H1 (cell line): ENCODE data around the gene KRTAP12-3. TPM values are rescaled to one million over a fixed set of nuclear protein-coding genes. Genes with fewer than 3 reads are reported as not detected.

Experiments
- CTCF ChIA-PET: fragments of 300-600 bp; sonication (Branson Sonifier 250); formaldehyde crosslinking; loops from one replicate; lab custom pipeline; 2021; ENCODE audit not compliant: partially characterized antibody; lab: Charles Lee
- POLR2A ChIA-PET: fragments of 300-600 bp; sonication (Branson Sonifier 250); formaldehyde crosslinking; loops from one replicate; lab custom pipeline; 2021; ENCODE audit warnings: inconsistent platforms; ENCODE audit not compliant: partially characterized antibody; lab: Charles Lee
- DNase-seq, 2 experiments: peaks; one replicate each; pipeline versions ENCODE4 v3.0.0 to v3.0.0-alpha.2; 2010 to 2022; ENCODE audit warnings: low spot score in 2 of 2, low read depth in 1 of 2, mixed read lengths in 1 of 2
- FAIRE-seq: peaks from 2 replicates; lab custom pipeline; 2011; peaks lifted over from hg19 to GRCh38; lab: Jason Lieb, UNC
- H2AFZ ChIP-seq: 2 replicates; pipeline ENCODE4 v1.8.1; 2012; ENCODE audit warnings: low read length, inconsistent platforms
- H2AK5ac ChIP-seq: 2 replicates; pipeline ENCODE4 v1.6.1; 2013; ENCODE audit warnings: low read depth, low read length
- H2BK120ac ChIP-seq: replicated peaks from 2 replicates; pipeline ENCODE3; 2013; ENCODE audit warnings: low read depth, low read length, inconsistent platforms
- H2BK12ac ChIP-seq: 2 replicates; pipeline ENCODE4 v1.6.1; 2013; ENCODE audit warnings: low read depth, low read length
- H2BK15ac ChIP-seq: 2 replicates; pipeline ENCODE4 v1.6.1; 2013; ENCODE audit warnings: low read length
- H2BK20ac ChIP-seq: 2 replicates; pipeline ENCODE4 v1.6.1; 2013; ENCODE audit warnings: low read length
- H2BK5ac ChIP-seq: 2 replicates; pipeline ENCODE4 v1.6.1; 2013; ENCODE audit warnings: low read depth, low read length
- H3K14ac ChIP-seq: 2 replicates; pipeline ENCODE4 v1.6.1; 2013; ENCODE audit warnings: inconsistent platforms; ENCODE audit not compliant: insufficient read length
- H3K18ac ChIP-seq: 2 replicates; pipeline ENCODE4 v1.6.1; 2013; ENCODE audit warnings: low read length; ENCODE audit errors: extremely low read depth
- H3K23ac ChIP-seq: 2 replicates; pipeline ENCODE4 v1.6.1; 2013; ENCODE audit warnings: inconsistent platforms; ENCODE audit not compliant: insufficient read length
- H3K23me2 ChIP-seq: 2 replicates; pipeline ENCODE4 v1.6.1; 2013; ENCODE audit warnings: low read depth, low read length
- H3K27ac ChIP-seq: 2 replicates; pipeline ENCODE4 v1.6.1; 2011; ENCODE audit warnings: low read depth, low read length, inconsistent platforms
- H3K27me3 ChIP-seq, 4 experiments: replicated peaks in 1 of 4; 1 replicate in 1 of 4; 2 replicates in 3 of 4; pipeline versions ENCODE4 v1.6.1 to v1.8.1; 2011 to 2013; ENCODE audit warnings: low read length in 3 of 4, mild to moderate bottlenecking in 3 of 4, inconsistent platforms in 2 of 4, mixed read lengths in 2 of 4, moderate library complexity in 1 of 4; ENCODE audit not compliant: control insufficient read depth in 3 of 4, insufficient read depth in 3 of 4; ENCODE audit errors: extremely low read depth in 1 of 4
- H3K36me3 ChIP-seq, 4 experiments: 2 replicates each; pipeline versions ENCODE4 v1.6.1 to v1.8.1; 2011 to 2013; ENCODE audit warnings: mild to moderate bottlenecking in 4 of 4, low read length in 3 of 4, moderate library complexity in 2 of 4, control low read depth in 1 of 4, inconsistent platforms in 1 of 4; ENCODE audit not compliant: insufficient read depth in 4 of 4, control insufficient read depth in 2 of 4
- H3K4ac ChIP-seq: replicated peaks from 2 replicates; pipeline ENCODE3; 2013; ENCODE audit warnings: low read length, low read depth, mixed read lengths, inconsistent platforms; ENCODE audit not compliant: insufficient read length
- H3K4me1 ChIP-seq, 4 experiments: replicated peaks in 1 of 4; 1 replicate in 1 of 4; 2 replicates in 3 of 4; pipeline versions ENCODE4 v1.6.1 to v1.8.1; 2011 to 2013; ENCODE audit warnings: low read length in 3 of 4, inconsistent platforms in 2 of 4, mixed read lengths in 1 of 4; ENCODE audit not compliant: insufficient read depth in 4 of 4, control insufficient read depth in 3 of 4
- H3K4me2 ChIP-seq, 2 experiments: 2 replicates each; pipeline versions ENCODE4 v1.6.1 to v1.8.1; 2011 to 2013; ENCODE audit warnings: low read depth in 2 of 2, low read length in 2 of 2, control low read depth in 1 of 2, inconsistent platforms in 1 of 2, mild to moderate bottlenecking in 1 of 2; ENCODE audit not compliant: insufficient read depth in 1 of 2
- H3K4me3 ChIP-seq, 4 experiments: fragments of 200-600, 300-600 bp in 1 of 4; sonication (generic), shearing (Covaris generic), sonication (Bioruptor Twin) in 1 of 4; 2 replicates each; pipeline versions ENCODE4 v1.5.1 to v1.8.1; 2011 to 2016; ENCODE audit warnings: low read length in 4 of 4, low read depth in 3 of 4, control low read depth in 2 of 4, inconsistent platforms in 2 of 4, mild to moderate bottlenecking in 2 of 4, mixed read lengths in 1 of 4, moderate library complexity in 1 of 4; ENCODE audit not compliant: insufficient read depth in 2 of 4; ENCODE audit errors: extremely low read depth in 1 of 4
- H3K56ac ChIP-seq: replicated peaks from 2 replicates; pipeline ENCODE3; 2013; ENCODE audit warnings: low read depth, mild to moderate bottlenecking, mixed read lengths, low read length, inconsistent platforms; ENCODE audit not compliant: insufficient read length
- H3K79me1 ChIP-seq: 2 replicates; pipeline ENCODE4 v1.6.1; 2013; ENCODE audit warnings: low read depth, low read length, control low read depth
- H3K79me2 ChIP-seq, 2 experiments: 2 replicates each; pipeline versions ENCODE4 v1.6.1 to v1.8.1; 2012 to 2013; ENCODE audit warnings: low read length in 2 of 2, mild to moderate bottlenecking in 2 of 2, inconsistent platforms in 1 of 2; ENCODE audit not compliant: insufficient read depth in 2 of 2, control insufficient read depth in 1 of 2
- H3K9ac ChIP-seq, 4 experiments: replicated peaks in 1 of 4; 1 replicate in 1 of 4; 2 replicates in 3 of 4; pipeline versions ENCODE4 v1.6.1 to v1.8.1; 2011 to 2013; ENCODE audit warnings: low read depth in 3 of 4, low read length in 3 of 4, control low read depth in 2 of 4, mild to moderate bottlenecking in 2 of 4, moderate library complexity in 2 of 4, inconsistent platforms in 1 of 4; ENCODE audit errors: extremely low read depth in 1 of 4
- H3K9me3 ChIP-seq, 2 experiments: 2 replicates each; pipeline versions ENCODE4 v1.6.1 to v1.8.1; 2012 to 2013; ENCODE audit warnings: mild to moderate bottlenecking in 2 of 2, moderate library complexity in 2 of 2, control low read depth in 1 of 2, inconsistent platforms in 1 of 2, low read depth in 1 of 2, low read length in 1 of 2, mixed read lengths in 1 of 2; ENCODE audit not compliant: insufficient read depth in 2 of 2
- H4K20me1 ChIP-seq, 2 experiments: replicated peaks in 1 of 2; 2 replicates each; pipeline versions ENCODE3 to v1.8.1; 2011 to 2013; ENCODE audit warnings: inconsistent platforms in 2 of 2, low read length in 2 of 2, mild to moderate bottlenecking in 1 of 2; ENCODE audit not compliant: insufficient read depth in 2 of 2, control insufficient read depth in 1 of 2
- H4K5ac ChIP-seq: 2 replicates; pipeline ENCODE4 v1.6.1; 2013; ENCODE audit warnings: low read length, low read depth, mixed read lengths, inconsistent platforms; ENCODE audit not compliant: insufficient read length
- H4K8ac ChIP-seq: 2 replicates; pipeline ENCODE4 v1.8.0; 2013; ENCODE audit warnings: mild to moderate bottlenecking, moderate library complexity, low read length, inconsistent platforms; ENCODE audit not compliant: insufficient read depth; ENCODE audit errors: extremely low read depth
- H4K91ac ChIP-seq: replicated peaks from 2 replicates; pipeline ENCODE3; 2013; ENCODE audit warnings: low read length, mixed read lengths, inconsistent platforms; ENCODE audit not compliant: insufficient read length
- EP300 ChIP-seq, 2 experiments: IDR thresholded peaks; 1 replicate in 1 of 2; 2 replicates in 1 of 2; pipeline ENCODE4 v1.6.1; 2011 to 2012; ENCODE audit warnings: low read depth in 2 of 2, low read length in 2 of 2, mild to moderate bottlenecking in 2 of 2, borderline replicate concordance in 1 of 2, inconsistent platforms in 1 of 2, moderate library complexity in 1 of 2
- SP1 ChIP-seq: IDR thresholded peaks from 2 replicates; pipeline ENCODE4 v1.6.1; 2011; ENCODE audit warnings: low read depth, low read length
- WGBS, 2 experiments: shearing (Covaris generic) in 1 of 2; methylation state at CpG; one replicate each; pipeline versions ENCODE4 v1.1.6 to v1.1.7; 2013 to 2015; ENCODE audit warnings: low lambda C conversion rate in 2 of 2, mixed read lengths in 2 of 2, inconsistent platforms in 1 of 2, low coverage in 1 of 2, missing lambda C conversion rate in 1 of 2; ENCODE audit not compliant: insufficient replicate concordance in 2 of 2, insufficient coverage in 1 of 2, insufficient read length in 1 of 2; ENCODE audit errors: extremely low coverage in 1 of 2, missing lambda C conversion rate in 1 of 2; 5-methylcytosine and 5-hydroxymethylcytosine counted together
- polyA plus RNA-seq, 7 experiments: library from polyadenylated mRNA; depleted of rRNA in 3 of 7; stranded (reverse) in 5 of 7; unstranded in 2 of 7; fragments of >200 nt in 5 of 7; fragments of 200-250 nt in 2 of 7; gene quantifications; 1 replicate in 5 of 7; 2 replicates in 1 of 7; 4 replicates in 1 of 7; pipeline versions ENCODE4 v1.2.1 to v1.2.3, GENCODE V29; 2011 to 2013; ENCODE audit warnings: missing spikeins in 2 of 7, mixed read lengths in 2 of 7
- total RNA-seq: library from RNA; stranded (reverse); fragmentation: NEBNext Ultra II Directional; extraction: Animal tissue kit (Norgen Biotek cat#: 25700); gene quantifications from 2 replicates; pipeline ENCODE4 v1.2.1, GENCODE V29; 2021

Gene KRTAP12-3
- total and polyA plus RNA-seq, 2 of the 8 experiments (the other 6 are each of a cell fraction or from before 2014, with no cell fraction given) = not detected

GRCh38 chr21:44614961-44615391 is 42.8 kb upstream of the KRTAP12-3 start:
- H4K20me1 ChIP-seq = peaks cover 0 to 1% of the 10 kb centered on the region in 2 experiments
- TF ChIP-seq EP300 (IDR thresholded peaks at IDR 0.05; ENCODE audit: borderline replicate concordance in 1 of 2, low read depth in 2 of 2, low read length in 2 of 2) (no peak), SP1 (no peak)
- TF ChIP-seq, all 59 proteins: peak for 0
- peaks cover 0 to 6% (median 2%) of the 10 kb centered on the region in 4 experiments; a peak in 4 of 7 replicates for H3K4me1 ChIP-seq
- no peak overlapping the region for H2BK5ac ChIP-seq
- H3K27me3 ChIP-seq = no peaks in the 10 kb centered on the region
- peak overlapping the region; percentile 55 for H4K91ac ChIP-seq
- H3K9me3 ChIP-seq = peaks cover 18 to 21% of the 10 kb centered on the region in 2 experiments
- no peak overlapping the region; the same call in 1 of the 2 replicates for H2AK5ac ChIP-seq
- H3K4me2 ChIP-seq = no peak overlapping the region
- DNase-seq = peak in 1 of 2 experiments; percentile 41
- CTCF ChIA-PET = interaction anchor here (0.9 to 1.1 kb wide), 2 partner anchors 34 kb away, joined by 3 to 4 read pairs; partner anchors contain the start of gene KRTAP10-5
- 93% methylated on average over 28 of the region's 28 CpGs; no CpG with 5 or more reads in 1 of the 2 experiments for WGBS, 2 experiments
- H3K14ac ChIP-seq = no peak overlapping the region
- no peak overlapping the region; the same call in 1 of the 2 replicates for H4K8ac ChIP-seq
- H4K5ac ChIP-seq = no peak overlapping the region
- no peak overlapping the region for H2BK20ac ChIP-seq
- no peak overlapping the region for H3K56ac ChIP-seq
- H3K79me1 ChIP-seq = no peaks in the 10 kb centered on the region; the same call in 1 of the 2 replicates
- H3K4me3 ChIP-seq = no peak overlapping the region
- H2BK15ac ChIP-seq = no peak overlapping the region
- H3K23me2 ChIP-seq = no peaks in the 10 kb centered on the region
- POLR2A ChIA-PET = interaction anchor here (0.6 kb wide), 1 partner anchor 1013 kb away, joined by 3 read pairs; no protein-coding TSS in a partner anchor
- H2BK120ac ChIP-seq = no peak overlapping the region
- no peak overlapping the region for H3K27ac ChIP-seq
- no peak overlapping the region for H3K4ac ChIP-seq
- H2BK12ac ChIP-seq = no peak overlapping the region
- H3K9ac ChIP-seq = no peak overlapping the region
- no peaks in the 10 kb centered on the region for H3K79me2 ChIP-seq
- H3K23ac ChIP-seq = no peak overlapping the region
- no peak overlapping the region for H2AFZ ChIP-seq
- no peak overlapping the region for H3K18ac ChIP-seq
- H3K36me3 ChIP-seq = no peaks in the 10 kb centered on the region
- no peak for FAIRE-seq
